HEK293 (cell line): ENCODE measurements around the gene DDIT4L.
A peak's percentile ranks its signal among the peaks of the same experiment; 100 is the strongest.

Experiments used
- CTCF ChIA-PET: fragments of 350-600 bp; formaldehyde crosslinking; extraction: SDS; loops from one replicate; lab custom pipeline; 2021; ENCODE audit warnings: antibody characterized with exemption; lab: Yijun Ruan, JAX
- POLR2A ChIA-PET: fragments of 300-600 bp; formaldehyde crosslinking; extraction: SDS; loops from one replicate; lab custom pipeline; 2020; ENCODE audit warnings: antibody characterized with exemption, inconsistent platforms; lab: Yijun Ruan, JAX
- H3K27ac ChIP-seq: fragments of 200-500 bp; sonication (Bioruptor generic); 2 replicates; pipeline ENCODE4 v1.5.1; 2014; ENCODE audit warnings: low read depth, low read length, control low read depth, inconsistent platforms; ENCODE audit errors: extremely low read depth
- H3K36me3 ChIP-seq, 2 experiments: fragments of 200-500 bp in 1 of 2; sonication (Bioruptor generic) in 1 of 2; 1 replicate in 1 of 2; 2 replicates in 1 of 2; pipeline ENCODE4 v1.5.1; 2014 to 2017; ENCODE audit warnings: inconsistent platforms in 2 of 2, low read length in 2 of 2; ENCODE audit not compliant: control insufficient read depth in 2 of 2, insufficient read depth in 1 of 2
- H3K4me1 ChIP-seq: fragments of 200-500 bp; sonication (Bioruptor generic); 2 replicates; pipeline ENCODE4 v1.5.1; 2014; ENCODE audit warnings: mild to moderate bottlenecking, low read length, inconsistent platforms; ENCODE audit not compliant: control insufficient read depth, insufficient read depth
- H3K4me3 ChIP-seq: 2 replicates; pipeline ENCODE4 v1.5.1; 2011; ENCODE audit warnings: low read depth, mild to moderate bottlenecking, control low read depth, low read length, moderate library complexity
- H3K9me3 ChIP-seq: fragments of 200-500 bp; sonication (Bioruptor generic); 2 replicates; pipeline ENCODE4 v1.5.1; 2014; ENCODE audit warnings: low read depth, low read length, inconsistent platforms; ENCODE audit not compliant: control insufficient read depth, insufficient read depth
- GLI4 ChIP-seq: fragments of 450-650 bp; formaldehyde crosslinking; IDR thresholded peaks from 2 replicates; pipeline ENCODE4 v1.5.1; 2016; ENCODE audit warnings: missing biosample characterization, missing genetic modification characterization
- GLIS1 ChIP-seq: fragments of 450-650 bp; formaldehyde crosslinking; IDR thresholded peaks from 2 replicates; pipeline ENCODE4 v1.5.1; 2016; ENCODE audit warnings: missing biosample characterization, missing genetic modification characterization
- HOXD13 ChIP-seq: sonication (generic); formaldehyde crosslinking; IDR thresholded peaks from 2 replicates; pipeline ENCODE4 v1.8.0; 2022; ENCODE audit warnings: missing genetic modification reagents, borderline replicate concordance
- KLF8 ChIP-seq: fragments of 450-650 bp; formaldehyde crosslinking; IDR thresholded peaks from 2 replicates; pipeline ENCODE4 v1.5.1; 2016; ENCODE audit warnings: missing biosample characterization, missing genetic modification characterization
- SALL2 ChIP-seq: fragments of 450-650 bp; formaldehyde crosslinking; IDR thresholded peaks from 2 replicates; pipeline ENCODE4 v1.5.0; 2017; ENCODE audit warnings: missing biosample characterization, mild to moderate bottlenecking, missing genetic modification characterization, borderline replicate concordance
- SETDB1 ChIP-seq: IDR thresholded peaks from one replicate; pipeline ENCODE4 v1.6.1; 2017; ENCODE audit warnings: mild to moderate bottlenecking, low read length, moderate library complexity, mixed read lengths; ENCODE audit not compliant: insufficient read length
- ZBTB11 ChIP-seq: fragments of 450-650 bp; formaldehyde crosslinking; conservative IDR thresholded peaks from 2 replicates; pipeline ENCODE4 v1.5.1; 2016; ENCODE audit warnings: low read depth, missing biosample characterization, missing genetic modification characterization
- ZBTB21 ChIP-seq: fragments of 450-650 bp; formaldehyde crosslinking; IDR thresholded peaks from 2 replicates; pipeline ENCODE4 v1.5.1; 2017; ENCODE audit warnings: missing biosample characterization, missing genetic modification characterization
- ZNF114 ChIP-seq: fragments of 450-650 bp; formaldehyde crosslinking; IDR thresholded peaks from 2 replicates; pipeline ENCODE4 v1.5.0; 2017; ENCODE audit warnings: missing biosample characterization, missing genetic modification characterization
- ZNF174 ChIP-seq: fragments of 450-650 bp; formaldehyde crosslinking; IDR thresholded peaks from 2 replicates; pipeline ENCODE4 v1.5.0; 2017; ENCODE audit warnings: missing biosample characterization, mild to moderate bottlenecking, missing genetic modification characterization
- ZNF202 ChIP-seq: fragments of 450-650 bp; formaldehyde crosslinking; IDR thresholded peaks from 2 replicates; pipeline ENCODE4 v1.5.1; 2016; ENCODE audit warnings: missing biosample characterization, missing genetic modification characterization, borderline replicate concordance
- ZNF335 ChIP-seq: fragments of 450-650 bp; formaldehyde crosslinking; conservative IDR thresholded peaks from 2 replicates; pipeline ENCODE4 v1.5.1; 2016; ENCODE audit warnings: missing biosample characterization, missing genetic modification characterization
- ZNF394 ChIP-seq: fragments of 450-650 bp; formaldehyde crosslinking; IDR thresholded peaks from 2 replicates; pipeline ENCODE4 v1.5.1; 2016; ENCODE audit warnings: missing biosample characterization, missing genetic modification characterization, mild to moderate bottlenecking, moderate library complexity, borderline replicate concordance
- ZNF433 ChIP-seq: fragments of 450-650 bp; formaldehyde crosslinking; IDR thresholded peaks from 2 replicates; pipeline ENCODE4 v1.5.1; 2016; ENCODE audit warnings: missing biosample characterization, missing genetic modification characterization, low read depth
- ZNF521 ChIP-seq: fragments of 450-650 bp; formaldehyde crosslinking; IDR thresholded peaks from 2 replicates; pipeline ENCODE4 v1.5.1; 2017; ENCODE audit warnings: missing biosample characterization, mild to moderate bottlenecking, missing genetic modification characterization
- ZNF530 ChIP-seq: fragments of 450-650 bp; formaldehyde crosslinking; IDR thresholded peaks from 2 replicates; pipeline ENCODE4 v1.5.1; 2016; ENCODE audit warnings: low read depth, missing biosample characterization, missing genetic modification characterization
- ZNF623 ChIP-seq: fragments of 450-650 bp; formaldehyde crosslinking; IDR thresholded peaks from 2 replicates; pipeline ENCODE4 v1.5.1; 2016; ENCODE audit warnings: missing biosample characterization, missing genetic modification characterization
- ZNF626 ChIP-seq: fragments of 450-650 bp; sonication (Bioruptor Pico); formaldehyde crosslinking; IDR thresholded peaks from 2 replicates; pipeline ENCODE4 v1.5.1; 2018; ENCODE audit warnings: missing biosample characterization, missing genetic modification characterization, inconsistent platforms
- ZNF658 ChIP-seq: fragments of 450-650 bp; formaldehyde crosslinking; IDR thresholded peaks from 2 replicates; pipeline ENCODE4; 2016; ENCODE audit warnings: missing biosample characterization, missing genetic modification characterization
- TF ChIP-seq, protein P1 (sequence below): fragments of 450-650 bp; IDR thresholded peaks from 2 replicates; pipeline ENCODE4 v1.5.1; 2018; ENCODE audit warnings: missing biosample characterization, mild to moderate bottlenecking, missing genetic modification characterization

The DDIT4L gene

GRCh38 chr4:100188829-100189228, 1.4 kb downstream of the DDIT4L start:
- Histone ChIP-seq H3K9me3 (no peaks in the 10 kb centered on the region), H3K27ac (no peak overlapping the region), H3K4me3 (no peak overlapping the region), H3K36me3 (peaks cover 0 to 16% of the 10 kb centered on the region in 2 experiments; a peak in 1 of 3 replicates), H3K4me1 (peaks cover 4% of the 10 kb centered on the region)
- CTCF ChIA-PET, result interaction anchor here (0.6 kb wide), 1 partner anchor 297 kb away, joined by 3 read pairs; no protein-coding TSS in a partner anchor
- TF ChIP-seq GLIS1 (peak; percentile 66), GLI4 (tag by site-specific recombination) (no peak)
- POLR2A ChIA-PET, result no interaction called here

GRCh38 chr4:100187781-100188180, 2.5 kb downstream of the DDIT4L start:
- TF ChIP-seq ZNF394 (tag by site-specific recombination) (no peak), ZNF626 (tag by site-specific recombination) (no peak), ZNF658 (tag by site-specific recombination) (no peak), HOXD13 (no peak), ZNF530 (tag by site-specific recombination) (no peak), SALL2 (tag by site-specific recombination) (no peak), ZNF174 (tag by site-specific recombination) (no peak), ZNF623 (tag by site-specific recombination) (no peak), ZNF114 (no peak), ZNF521 (tag by site-specific recombination) (no peak), ZBTB21 (tag by site-specific recombination) (no peak), SETDB1 (no peak), ZNF202 (tag by site-specific recombination) (no peak), ZNF335 (no peak), ZBTB11 (tag by site-specific recombination) (no peak), ZNF433 (tag by site-specific recombination) (no peak), KLF8 (tag by site-specific recombination) (no peak)
- TF ChIP-seq, protein P1, sequence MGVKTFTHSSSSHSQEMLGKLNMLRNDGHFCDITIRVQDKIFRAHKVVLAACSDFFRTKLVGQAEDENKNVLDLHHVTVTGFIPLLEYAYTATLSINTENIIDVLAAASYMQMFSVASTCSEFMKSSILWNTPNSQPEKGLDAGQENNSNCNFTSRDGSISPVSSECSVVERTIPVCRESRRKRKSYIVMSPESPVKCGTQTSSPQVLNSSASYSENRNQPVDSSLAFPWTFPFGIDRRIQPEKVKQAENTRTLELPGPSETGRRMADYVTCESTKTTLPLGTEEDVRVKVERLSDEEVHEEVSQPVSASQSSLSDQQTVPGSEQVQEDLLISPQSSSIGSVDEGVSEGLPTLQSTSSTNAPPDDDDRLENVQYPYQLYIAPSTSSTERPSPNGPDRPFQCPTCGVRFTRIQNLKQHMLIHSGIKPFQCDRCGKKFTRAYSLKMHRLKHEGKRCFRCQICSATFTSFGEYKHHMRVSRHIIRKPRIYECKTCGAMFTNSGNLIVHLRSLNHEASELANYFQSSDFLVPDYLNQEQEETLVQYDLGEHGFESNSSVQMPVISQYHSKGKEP, result no peak
- H3K9me3 ChIP-seq, result no peaks in the 10 kb centered on the region
- H3K27ac ChIP-seq, result no peak overlapping the region
- ChIA-PET CTCF (no interaction called here), POLR2A (no interaction called here)
- no peak overlapping the region for H3K4me3 ChIP-seq
- peaks cover 4% of the 10 kb centered on the region for H3K4me1 ChIP-seq
- H3K36me3 ChIP-seq, result peaks cover 0 to 16% of the 10 kb centered on the region in 2 experiments; a peak in 1 of 3 replicates
